Effector memory CD8-positive, alpha-beta T cell (primary cell): Measurements from ENCODE around the gene ANKRD11.
"Not testable (repeated sequence)": the region's sequence is repeated elsewhere in the genome, so short reads cannot be mapped to it uniquely, and the experiment has no call there.

Experiments
- ATAC-seq: fragments of 150-1000 bp; cut with Tn5 transposase; replicated peaks from 2 replicates; pipeline ENCODE4 v1.10.0; 2021; ENCODE audit warnings: mild to moderate bottlenecking, moderate library complexity
- DNase-seq, 3 experiments: peaks; one replicate each; pipeline ENCODE4 v3.0.0; 2021
- H3K27ac Mint-ChIP-seq, 2 donors: one replicate each; pipeline ENCODE4 v1.8.0; 2022; ENCODE audit warnings: mild to moderate bottlenecking in 2 of 2, mixed read lengths in 2 of 2, moderate library complexity in 2 of 2
- H3K27me3 Mint-ChIP-seq, 2 donors: one replicate each; pipeline ENCODE4 v1.8.0; 2022; ENCODE audit warnings: mixed read lengths in 2 of 2
- H3K36me3 Mint-ChIP-seq: one replicate; pipeline ENCODE4 v1.8.0; 2022; ENCODE audit warnings: mild to moderate bottlenecking, moderate library complexity, mixed read lengths; ENCODE audit not compliant: insufficient read depth
- H3K4me1 Mint-ChIP-seq, 2 donors: one replicate each; pipeline ENCODE4 v1.8.0; 2022; ENCODE audit warnings: low read depth in 2 of 2, mixed read lengths in 2 of 2
- H3K4me3 Mint-ChIP-seq, 2 donors: one replicate each; pipeline ENCODE4 v1.8.0; 2022; ENCODE audit warnings: mild to moderate bottlenecking in 2 of 2, mixed read lengths in 2 of 2, moderate library complexity in 2 of 2
- H3K9me3 Mint-ChIP-seq, 2 donors: one replicate each; pipeline ENCODE4 v1.8.0; 2022; ENCODE audit warnings: mixed read lengths in 2 of 2

ANKRD11 gene

DNA sequence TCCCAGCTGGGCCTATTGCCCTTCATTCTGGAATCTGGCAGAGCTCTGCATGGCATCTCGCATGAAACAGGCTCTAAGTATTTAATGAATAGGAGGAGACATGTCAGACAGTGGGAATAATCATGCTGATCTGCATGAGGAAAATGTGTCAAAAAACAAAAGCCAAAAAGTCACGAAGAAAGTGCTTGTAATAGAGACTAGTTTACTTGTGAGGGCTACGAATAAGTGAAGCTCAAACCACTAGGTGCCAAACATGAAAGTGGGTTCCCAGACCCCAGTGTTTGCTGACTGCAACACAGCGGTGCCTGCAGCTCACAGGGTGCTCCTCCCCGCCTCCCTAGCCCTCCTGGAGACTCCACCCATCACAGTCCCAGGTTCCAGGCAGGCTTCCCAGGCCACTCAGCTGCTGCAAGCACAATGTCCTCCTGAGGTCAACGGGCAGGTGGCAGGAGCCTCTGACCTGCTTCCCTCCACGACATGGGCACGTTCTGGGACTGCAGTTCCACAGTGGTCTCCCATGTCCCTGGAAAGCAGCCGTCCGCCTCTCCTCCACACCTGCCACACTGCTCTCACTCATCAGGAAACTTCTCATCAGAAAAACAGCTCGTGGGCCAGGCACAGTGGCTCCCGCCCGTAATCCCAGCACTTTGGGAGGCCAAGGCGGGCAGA, 96.5 kb downstream of the ANKRD11 start:
- ATAC-seq (no peak), DNase-seq (no peak)
- H3K27me3 Mint-ChIP-seq, result no peaks in the 10 kb centered on the region
- H3K4me1 Mint-ChIP-seq, result peaks cover 44 to 49% of the 10 kb centered on the region in 2 donors
- H3K4me3 Mint-ChIP-seq, result no peak overlapping the region
- peak overlapping the region; percentile 60 to 80 for H3K27ac Mint-ChIP-seq
- peaks cover 0 to 8% of the 10 kb centered on the region in 2 donors for H3K9me3 Mint-ChIP-seq
- peaks cover 47% of the 10 kb centered on the region for H3K36me3 Mint-ChIP-seq

DNA sequence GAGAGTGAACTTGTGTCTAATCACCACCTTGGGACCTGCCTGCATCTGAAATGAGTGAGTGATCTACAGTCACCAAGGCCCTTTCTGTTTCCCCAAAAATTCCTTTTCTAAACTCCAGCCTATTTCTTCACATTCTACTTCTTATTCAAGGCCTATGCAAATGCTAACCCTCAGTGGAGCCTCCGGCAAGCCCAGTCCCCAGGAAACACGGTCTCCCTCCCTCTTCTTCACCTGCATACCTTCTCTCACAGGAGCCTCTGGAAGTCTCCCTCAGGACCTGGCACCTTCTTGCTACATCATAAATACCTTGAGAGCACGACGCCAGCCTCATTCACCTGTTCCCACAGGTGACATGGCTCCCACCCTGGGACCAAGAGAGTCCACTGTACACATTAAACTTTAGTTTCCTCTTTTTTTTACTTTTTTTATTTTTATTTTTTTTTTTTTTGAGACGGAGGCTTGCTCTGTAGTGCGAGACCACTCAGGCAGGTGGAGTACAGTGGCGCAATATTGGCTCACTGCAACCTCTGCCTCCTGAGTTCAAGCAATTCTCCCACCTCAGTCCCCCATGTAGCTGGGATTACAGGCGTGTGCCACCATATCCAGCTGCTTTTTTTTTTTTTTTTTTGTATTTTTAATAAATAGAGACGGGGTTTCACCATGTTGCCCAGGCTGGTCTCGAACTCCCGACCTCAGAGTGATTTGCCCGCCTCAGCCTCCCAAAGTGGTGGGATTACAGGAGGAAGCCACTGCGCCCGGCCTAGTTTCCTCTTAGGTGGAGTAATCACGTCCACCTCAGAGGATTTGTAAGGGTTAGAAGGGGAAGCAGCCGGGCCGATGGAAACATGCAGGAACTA, 97.3 kb downstream of the ANKRD11 start:
- peaks cover 0 to 8% of the 10 kb centered on the region in 2 donors for H3K9me3 Mint-ChIP-seq
- no peaks in the 10 kb centered on the region for H3K27me3 Mint-ChIP-seq
- H3K4me1 Mint-ChIP-seq, result peaks cover 46 to 50% of the 10 kb centered on the region in 2 donors
- H3K4me3 Mint-ChIP-seq, result peak overlapping the region in 1 of 2 donors; percentile 2
- DNase-seq (no peak), ATAC-seq (no peak)
- peaks cover 44% of the 10 kb centered on the region for H3K36me3 Mint-ChIP-seq
- H3K27ac Mint-ChIP-seq, result peak overlapping the region; percentile 12 to 36

DNA sequence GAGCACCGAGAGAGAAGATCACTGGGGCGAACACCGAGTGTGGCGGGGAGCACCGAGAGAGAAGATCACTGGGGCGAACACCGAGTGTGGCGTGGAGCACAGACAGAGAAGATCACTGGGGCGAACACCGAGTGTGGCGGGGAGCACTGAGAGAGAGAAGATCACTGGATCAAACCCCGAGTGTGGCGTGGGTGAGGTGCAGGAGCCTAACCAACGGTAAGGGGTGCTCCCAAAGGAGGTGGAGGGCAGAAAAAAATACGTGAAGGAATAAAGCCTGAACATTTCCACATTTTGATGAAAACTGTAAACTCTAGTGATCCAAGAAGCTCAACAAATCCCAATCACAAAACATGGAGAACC, 100.2 kb downstream of the ANKRD11 start:
- Mint-ChIP-seq H3K4me1 (peaks cover 62 to 68% of the 10 kb centered on the region in 2 donors), H3K27ac (peak overlapping the region in 1 of 2 donors; percentile 72), H3K36me3 (peaks cover 49% of the 10 kb centered on the region)
- not testable (repeated sequence) for H3K9me3 Mint-ChIP-seq, H3K27me3 Mint-ChIP-seq, H3K4me3 Mint-ChIP-seq, DNase-seq, ATAC-seq

DNA sequence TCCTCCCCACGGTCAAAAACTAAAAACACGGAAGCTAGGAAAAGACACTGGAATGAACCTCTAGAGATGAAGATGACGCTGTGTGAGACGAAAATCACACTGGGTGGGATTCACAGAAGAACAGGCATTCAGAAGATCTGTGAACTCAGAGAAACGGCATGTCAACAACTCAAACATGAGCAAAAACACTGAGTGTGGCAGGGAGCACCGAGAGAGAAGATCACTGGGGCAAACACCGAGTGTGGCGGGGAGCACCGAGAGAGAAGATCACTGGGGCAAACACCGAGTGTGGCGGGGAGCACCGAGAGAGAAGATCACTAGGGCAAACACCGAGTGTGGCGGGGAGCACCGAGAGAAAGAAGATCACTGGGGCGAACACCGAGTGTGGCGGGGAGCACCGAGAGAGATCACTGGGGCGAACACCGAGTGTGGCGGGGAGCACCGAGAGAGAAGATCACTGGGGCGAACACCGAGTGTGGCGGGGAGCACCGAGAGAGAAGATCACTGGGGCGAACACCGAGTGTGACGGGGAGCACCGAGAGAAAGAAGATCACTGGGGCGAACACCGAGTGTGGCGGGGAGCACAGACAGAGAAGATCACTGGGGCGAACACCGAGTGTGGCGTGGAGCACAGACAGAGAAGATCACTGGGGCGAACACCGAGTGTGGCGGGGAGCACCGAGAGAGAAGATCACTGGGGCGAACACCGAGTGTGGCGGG, 100.7 kb downstream of the ANKRD11 start:
- not testable (repeated sequence) for ATAC-seq, H3K27me3 Mint-ChIP-seq, H3K9me3 Mint-ChIP-seq, DNase-seq
- Mint-ChIP-seq H3K4me1 (peaks cover 61 to 62% of the 10 kb centered on the region in 2 donors), H3K27ac (peak overlapping the region in 1 of 2 donors; percentile 85), H3K4me3 (peak overlapping the region in 1 of 2 donors; percentile 23), H3K36me3 (peaks cover 48% of the 10 kb centered on the region)

DNA sequence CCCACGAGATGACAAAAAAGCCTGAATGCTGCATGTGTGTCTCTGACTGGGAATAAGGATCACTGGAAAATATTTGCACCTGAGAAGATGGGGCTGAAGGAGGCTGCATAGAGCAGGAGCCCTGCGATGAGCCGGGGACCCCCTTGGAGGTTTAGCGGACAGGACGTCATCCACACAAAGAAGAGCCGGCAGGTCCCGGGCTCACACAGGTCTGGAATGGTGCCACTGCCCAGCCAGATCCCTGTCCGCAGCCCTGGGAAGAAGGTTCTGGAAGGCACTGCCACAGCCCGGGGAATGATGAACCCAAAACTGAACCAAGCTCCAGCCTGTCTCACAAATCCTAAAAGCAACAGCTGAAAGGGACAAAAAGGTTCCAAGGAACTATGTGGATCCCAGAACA, 101.8 kb downstream of the ANKRD11 start:
- Mint-ChIP-seq H3K27me3 (no peaks in the 10 kb centered on the region), H3K27ac (peak overlapping the region; percentile 85 to 86), H3K9me3 (peaks cover 0 to 8% of the 10 kb centered on the region in 2 donors), H3K36me3 (peaks cover 41% of the 10 kb centered on the region), H3K4me1 (peaks cover 62% of the 10 kb centered on the region in 2 donors), H3K4me3 (peak overlapping the region in 1 of 2 donors; percentile 45)
- ATAC-seq (no peak), DNase-seq (no peak)

DNA sequence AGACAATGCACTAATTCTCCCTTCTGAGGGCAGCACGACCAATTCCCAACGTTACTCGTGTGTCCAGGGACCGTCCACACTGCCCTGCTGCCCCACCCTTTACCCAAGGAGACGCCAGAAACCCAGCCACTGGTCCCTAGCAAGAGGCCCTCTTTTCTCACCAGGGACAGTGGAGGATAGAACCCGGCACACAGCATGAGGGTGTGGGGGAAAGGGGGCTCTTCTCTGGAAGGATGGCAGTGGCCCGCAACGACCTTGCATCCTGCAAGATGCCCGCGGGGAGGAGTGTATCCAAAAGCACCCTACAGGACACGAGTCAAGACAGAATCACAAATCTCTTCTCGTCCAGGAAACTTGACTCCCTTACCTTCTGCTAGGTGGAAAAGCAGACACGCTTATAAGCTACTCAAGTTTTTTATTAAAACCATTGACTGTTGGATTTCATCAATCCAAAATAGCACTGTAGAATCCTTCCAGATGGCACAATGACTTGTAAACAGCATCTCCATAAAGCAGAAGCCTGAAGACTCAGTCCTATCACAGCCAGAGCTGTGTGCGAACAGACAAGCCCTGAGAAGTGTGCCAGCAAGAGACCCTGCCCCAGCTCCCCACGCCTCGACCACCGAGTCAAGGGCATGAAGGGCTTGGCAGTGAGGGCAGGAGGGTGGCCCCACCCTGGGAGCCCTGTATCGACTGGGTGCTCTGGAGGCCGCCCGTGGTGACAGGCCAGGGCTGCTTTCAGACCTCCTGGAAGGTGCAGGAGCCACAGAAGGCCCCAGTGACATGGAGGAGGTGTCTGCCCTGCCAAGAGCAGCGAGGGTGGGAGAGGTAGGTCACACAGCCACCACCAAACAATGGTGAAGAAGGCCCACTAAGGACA, 103.8 kb downstream of the ANKRD11 start:
- no peak for DNase-seq
- ATAC-seq, result no peak
- peaks cover 0 to 8% of the 10 kb centered on the region in 2 donors for H3K9me3 Mint-ChIP-seq
- H3K4me1 Mint-ChIP-seq, result peaks cover 64 to 67% of the 10 kb centered on the region in 2 donors
- H3K27ac Mint-ChIP-seq, result peak overlapping the region; percentile 35 to 85
- peak overlapping the region; percentile 48 to 59 for H3K4me3 Mint-ChIP-seq
- peaks cover 50% of the 10 kb centered on the region for H3K36me3 Mint-ChIP-seq
- H3K27me3 Mint-ChIP-seq, result no peaks in the 10 kb centered on the region

DNA sequence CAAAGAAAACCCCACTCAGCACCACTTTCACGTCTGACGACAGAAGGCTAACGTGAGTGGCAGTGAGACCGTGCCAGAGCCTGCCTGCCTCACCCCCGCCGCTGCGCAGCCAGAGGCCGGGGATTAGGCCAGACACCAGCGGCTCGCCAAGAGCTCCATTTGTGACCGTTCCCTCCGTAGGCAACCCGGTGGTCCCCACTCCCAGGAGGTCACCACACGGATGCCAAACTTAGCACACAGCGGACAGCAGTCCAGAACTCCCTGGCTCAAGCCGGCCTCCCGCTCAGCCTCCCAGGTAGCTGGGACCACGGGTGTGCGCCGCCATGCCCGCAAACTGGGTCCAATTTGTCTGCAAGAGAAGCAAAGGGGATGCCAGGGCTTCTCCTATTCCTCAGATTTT, 104.6 kb downstream of the ANKRD11 start:
- Mint-ChIP-seq H3K4me1 (peaks cover 70 to 72% of the 10 kb centered on the region in 2 donors), H3K4me3 (peak overlapping the region in 1 of 2 donors; percentile 12), H3K36me3 (peaks cover 43% of the 10 kb centered on the region), H3K9me3 (peaks cover 0 to 8% of the 10 kb centered on the region in 2 donors), H3K27me3 (no peaks in the 10 kb centered on the region), H3K27ac (peak overlapping the region in 1 of 2 donors; percentile 85)
- no peak for ATAC-seq
- DNase-seq, result no peak

DNA sequence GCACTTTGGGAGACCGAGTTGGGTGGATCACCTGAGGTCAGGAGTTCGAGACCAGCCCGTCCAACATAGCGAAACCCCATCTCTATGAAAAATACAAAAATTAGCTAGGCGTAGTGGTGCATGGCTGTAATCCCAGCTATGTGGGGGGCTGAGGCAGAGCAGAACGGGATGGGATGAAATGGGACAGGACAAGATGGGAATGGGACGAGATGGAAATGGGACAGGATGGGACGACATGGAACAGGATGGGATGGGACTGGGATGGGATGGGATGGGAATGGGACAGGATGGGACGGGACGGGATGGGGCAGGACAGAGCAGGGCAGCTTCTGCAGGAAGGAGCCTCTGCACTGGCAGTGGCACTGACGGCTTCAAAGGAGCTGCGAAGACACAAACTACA, 106.1 kb downstream of the ANKRD11 start:
- peak overlapping the region; percentile 72 for H3K4me3 Mint-ChIP-seq
- DNase-seq (no peak), ATAC-seq (no peak)
- peaks cover 78 to 81% of the 10 kb centered on the region in 2 donors for H3K4me1 Mint-ChIP-seq
- peaks cover 0 to 3% of the 10 kb centered on the region in 2 donors for H3K9me3 Mint-ChIP-seq
- H3K27ac Mint-ChIP-seq, result peak overlapping the region; percentile 62 to 90
- peaks cover 36% of the 10 kb centered on the region for H3K36me3 Mint-ChIP-seq
- no peaks in the 10 kb centered on the region for H3K27me3 Mint-ChIP-seq

DNA sequence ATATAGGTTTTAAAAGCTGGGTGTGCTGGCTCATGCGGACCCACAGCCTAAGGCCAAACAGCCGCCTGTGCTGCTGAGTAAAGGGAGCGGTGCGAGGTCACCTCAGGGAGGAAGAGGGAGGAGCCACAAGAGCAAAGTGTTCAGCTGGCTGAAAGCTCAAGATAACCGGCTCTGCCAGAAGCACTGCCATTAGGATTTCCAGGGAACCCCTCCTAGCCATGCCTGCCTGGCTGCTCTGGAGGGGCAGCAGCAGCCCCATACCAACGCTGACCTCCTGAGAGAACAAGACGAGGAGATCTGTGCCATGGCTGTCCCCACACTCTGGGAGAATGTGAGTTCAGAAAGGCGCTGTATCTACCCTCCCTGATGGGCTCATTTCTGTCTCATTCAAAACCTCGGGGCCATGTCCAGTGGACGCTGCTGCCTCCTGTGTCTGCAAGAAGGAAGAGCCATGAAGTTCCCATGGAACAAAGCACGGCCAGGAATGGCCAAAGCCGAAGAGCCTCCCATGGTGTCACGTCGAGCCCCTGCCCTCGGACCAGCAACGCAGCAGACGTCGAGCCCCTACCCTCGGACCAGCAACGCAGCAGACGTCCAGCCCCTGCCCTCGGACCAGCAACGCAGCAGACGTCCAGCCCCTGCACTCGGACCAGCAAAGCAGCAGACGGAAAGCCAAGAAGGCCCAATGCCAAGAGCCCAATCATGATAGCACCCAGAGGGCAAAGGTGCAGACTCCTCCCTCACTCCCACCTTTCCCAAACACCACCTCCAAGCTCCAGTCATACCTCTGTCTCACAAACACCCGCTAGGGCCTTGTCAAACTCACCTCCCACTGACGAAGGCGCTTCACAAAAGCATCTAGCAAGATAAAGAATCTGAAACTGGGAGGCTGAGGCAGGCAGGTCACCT, 107.0 kb downstream of the ANKRD11 start:
- Mint-ChIP-seq H3K27me3 (no peaks in the 10 kb centered on the region), H3K4me3 (peak overlapping the region; percentile 72), H3K4me1 (peaks cover 77 to 80% of the 10 kb centered on the region in 2 donors), H3K9me3 (no peaks in the 10 kb centered on the region), H3K36me3 (peaks cover 35% of the 10 kb centered on the region), H3K27ac (peak overlapping the region; percentile 90 to 95)
- ATAC-seq (peak; percentile 73), DNase-seq (peak in 1 of 3 experiments; percentile 15)

DNA sequence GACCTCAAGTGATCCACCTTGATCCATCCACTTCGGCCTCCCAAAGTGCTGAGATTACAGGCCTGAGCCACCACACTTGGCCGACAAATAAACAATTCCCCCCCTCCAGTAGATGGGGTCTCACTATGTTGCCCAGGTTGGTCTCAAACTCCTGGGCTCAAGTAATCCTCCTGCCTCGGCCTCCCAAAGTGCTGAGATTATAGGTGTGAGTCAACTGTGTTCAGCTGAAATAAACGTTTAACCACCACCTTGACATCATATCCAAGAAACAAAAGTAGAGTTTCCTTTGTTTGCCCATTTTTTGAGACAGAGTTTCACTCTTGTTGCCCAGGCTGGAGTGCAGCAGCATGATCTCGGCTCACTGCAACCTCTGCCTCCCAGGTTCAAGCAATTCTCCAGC, 107.8 kb downstream of the ANKRD11 start:
- not testable (repeated sequence) for DNase-seq, H3K27me3 Mint-ChIP-seq, H3K9me3 Mint-ChIP-seq
- peak overlapping the region; percentile 90 to 95 for H3K27ac Mint-ChIP-seq
- H3K4me1 Mint-ChIP-seq, result peaks cover 79 to 81% of the 10 kb centered on the region in 2 donors
- peak; percentile 6 for ATAC-seq
- H3K4me3 Mint-ChIP-seq, result peak overlapping the region; percentile 72
- peaks cover 27% of the 10 kb centered on the region for H3K36me3 Mint-ChIP-seq

DNA sequence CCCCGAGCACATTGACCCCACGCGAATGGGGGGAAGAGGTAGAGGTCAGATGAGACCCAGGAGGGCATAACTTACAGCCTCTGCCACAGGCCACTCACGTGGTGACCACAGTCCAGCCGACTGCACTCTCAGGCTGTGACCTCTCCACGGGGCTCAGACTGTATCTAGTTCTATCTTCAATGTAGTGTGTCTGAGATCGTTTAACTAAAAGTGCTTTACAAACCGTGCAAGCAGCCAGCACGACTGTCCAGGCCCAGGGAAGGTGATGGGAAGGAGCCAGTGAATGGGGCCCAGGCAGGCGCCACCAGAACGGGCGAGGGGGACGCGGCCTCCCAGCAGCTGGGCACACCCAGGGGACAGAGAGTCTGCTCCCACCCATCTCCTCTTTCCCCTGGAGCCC, 108.6 kb downstream of the ANKRD11 start:
- Mint-ChIP-seq H3K27ac (peak overlapping the region; percentile 85 to 90), H3K36me3 (peaks cover 27% of the 10 kb centered on the region), H3K9me3 (no peaks in the 10 kb centered on the region), H3K4me1 (peaks cover 80 to 84% of the 10 kb centered on the region in 2 donors), H3K4me3 (peak overlapping the region; percentile 55 to 65), H3K27me3 (no peaks in the 10 kb centered on the region)
- DNase-seq (no peak), ATAC-seq (no peak)

DNA sequence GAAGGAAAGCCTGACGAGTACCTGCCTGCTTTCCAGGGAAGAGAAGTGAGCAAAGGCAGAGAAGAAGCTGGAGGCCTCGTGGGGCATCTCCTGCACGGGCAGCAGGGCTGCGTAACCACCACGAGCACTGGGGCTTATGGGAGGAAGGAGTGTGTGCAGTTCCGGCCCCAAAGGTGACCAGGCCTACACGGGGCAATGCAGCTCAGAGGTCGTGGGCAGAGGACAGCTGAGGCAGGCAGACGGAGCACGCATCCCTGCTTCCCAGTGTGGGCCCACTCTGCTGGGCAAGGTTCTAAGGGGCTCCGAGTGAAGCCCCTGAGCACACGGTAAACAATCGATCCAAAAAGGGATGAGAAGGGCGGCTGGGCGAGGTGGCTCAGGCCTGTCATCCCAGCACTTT, 109.7 kb downstream of the ANKRD11 start:
- Mint-ChIP-seq H3K4me3 (peak overlapping the region; percentile 41 to 65), H3K36me3 (peaks cover 21% of the 10 kb centered on the region), H3K27ac (peak overlapping the region; percentile 85 to 90), H3K4me1 (peaks cover 79 to 84% of the 10 kb centered on the region in 2 donors), H3K9me3 (no peaks in the 10 kb centered on the region), H3K27me3 (no peaks in the 10 kb centered on the region)
- ATAC-seq (no peak), DNase-seq (no peak)
